HG03060 (cell line): ENCODE results near the gene PINLYP.

Source experiments
- ATAC-seq: cut with Tn5 transposase; IDR thresholded peaks from one replicate; pipeline ENCODE4 v1.9.1; 2021; ENCODE audit warnings: low read depth, moderate number of reproducible peaks; ENCODE audit not compliant: unreplicated experiment

The PINLYP gene

GRCh38 chr19:43623889-43624670, 48.5 kb downstream of the PINLYP start:
- no peak for ATAC-seq

GRCh38 chr19:43624933-43625332, 49.3 kb downstream of the PINLYP start:
- no peak for ATAC-seq

GRCh38 chr19:43625918-43626579, 50.4 kb downstream of the PINLYP start:
- ATAC-seq = no peak

GRCh38 chr19:43626838-43627237, 51.2 kb downstream of the PINLYP start:
- ATAC-seq = no peak

GRCh38 chr19:43628646-43629326, 53.2 kb downstream of the PINLYP start:
- ATAC-seq = no peak

GRCh38 chr19:43631491-43631890, 55.9 kb downstream of the PINLYP start:
- ATAC-seq = no peak
